HepG2 (cell line): Measurements from ENCODE around the gene FAM124A. TPM values are rescaled to one million over a fixed set of nuclear protein-coding genes. Genes with fewer than 3 reads are reported as not detected.

Source experiments
- ATAC-seq: fragments of 200-7000 bp; cut with Tn5 transposase; 3 replicates; pipeline ENCODE4 v1.9.1; 2020; ENCODE audit warnings: mild to moderate bottlenecking, moderate library complexity
- BruUV-seq: library from RNA; stranded (reverse); fragments of 400-500 nt; replicated peaks from 2 replicates; lab custom pipeline; 2021; lab: Mats Ljungman, UMichigan
- CTCF ChIA-PET: fragments of 300-600 bp; formaldehyde crosslinking; extraction: SDS; loops from one replicate; lab custom pipeline; 2021; ENCODE audit warnings: low total read pairs, inconsistent platforms, low intra/inter-chr PET ratio; lab: Yijun Ruan, JAX
- POLR2A ChIA-PET: fragments of 350-600 bp; sonication (Branson Sonifier 250); formaldehyde crosslinking; loops from one replicate; lab custom pipeline; 2020; ENCODE audit warnings: antibody characterized with exemption, inconsistent platforms; lab: Yijun Ruan, JAX
- DNase-seq: peaks from one replicate; pipeline ENCODE4 v3.0.0-alpha.2; 2015; ENCODE audit warnings: low spot score
- FAIRE-seq: peaks from 3 replicates; lab custom pipeline; 2011; peaks lifted over from hg19 to GRCh38; lab: Jason Lieb, UNC
- H2AFZ ChIP-seq: one replicate; pipeline ENCODE4 v1.6.1; 2011; ENCODE audit warnings: low read length, inconsistent platforms
- H3K27ac ChIP-seq: fragments of 300-600 bp; 3 replicates; pipeline ENCODE4 v1.8.0; 2011; ENCODE audit warnings: mixed run types, mild to moderate bottlenecking, mixed read lengths, low read length, inconsistent platforms; ENCODE audit not compliant: insufficient read depth; ENCODE audit errors: extremely low read length
- H3K27me3 ChIP-seq, 2 experiments: fragments of 200-600 bp in 1 of 2; 2 replicates in 1 of 2; 3 replicates in 1 of 2; pipeline versions ENCODE4 v1.6.0 to v1.8.0; 2011; ENCODE audit warnings: low read length in 2 of 2, mild to moderate bottlenecking in 2 of 2, moderate library complexity in 2 of 2, inconsistent platforms in 1 of 2; ENCODE audit not compliant: insufficient read depth in 2 of 2, control insufficient read depth in 1 of 2
- H3K36me3 ChIP-seq, 2 experiments: fragments of 200-600 bp in 1 of 2; replicated peaks in 1 of 2; 2 replicates in 1 of 2; 3 replicates in 1 of 2; pipeline versions ENCODE4 v1.5.1 to v1.8.0; 2011; ENCODE audit warnings: low read length in 2 of 2, inconsistent platforms in 1 of 2; ENCODE audit not compliant: insufficient read depth in 2 of 2, control insufficient read depth in 1 of 2
- H3K4me1 ChIP-seq: 2 replicates; pipeline ENCODE4 v1.5.1; 2012; ENCODE audit warnings: low read length, inconsistent platforms; ENCODE audit not compliant: insufficient read depth
- H3K4me2 ChIP-seq: 2 replicates; pipeline ENCODE4 v1.6.0; 2011; ENCODE audit warnings: low read depth, low read length, inconsistent platforms
- H3K4me3 ChIP-seq, 3 experiments: fragments of 200-600 bp in 1 of 3; sonication (generic), shearing (Covaris generic) in 1 of 3; replicated peaks in 1 of 3; 2 replicates each; pipeline ENCODE4 v1.5.1; 2011 to 2016; ENCODE audit warnings: low read length in 3 of 3, inconsistent platforms in 2 of 3, low read depth in 2 of 3, mild to moderate bottlenecking in 2 of 3, control low read depth in 1 of 3, mixed read lengths in 1 of 3; ENCODE audit not compliant: insufficient read depth in 1 of 3
- H3K79me2 ChIP-seq: one replicate; pipeline ENCODE4 v1.6.1; 2011; ENCODE audit warnings: low read length, inconsistent platforms; ENCODE audit not compliant: insufficient read depth
- H3K9ac ChIP-seq: 2 replicates; pipeline ENCODE4 v1.6.0; 2011; ENCODE audit warnings: mild to moderate bottlenecking, low read depth, low read length, inconsistent platforms; ENCODE audit not compliant: insufficient read depth
- H3K9me3 ChIP-seq: 2 replicates; pipeline ENCODE4 v1.5.1; 2012; ENCODE audit warnings: mild to moderate bottlenecking, low read length
- H4K20me1 ChIP-seq: 2 replicates; pipeline ENCODE4 v1.6.0; 2011; ENCODE audit warnings: inconsistent platforms, mild to moderate bottlenecking, low read length, moderate library complexity; ENCODE audit not compliant: insufficient read depth
- HDAC6 ChIP-seq: fragments of 200-600 bp; sonication (generic); IDR thresholded peaks from 2 replicates; pipeline ENCODE4 v1.7.0; 2017; ENCODE audit warnings: mild to moderate bottlenecking, antibody characterized with exemption, low read length, low read depth
- NPAS2 ChIP-seq: sonication (generic); formaldehyde crosslinking; IDR thresholded peaks from 2 replicates; pipeline ENCODE4 v1.8.0; 2022; ENCODE audit warnings: mild to moderate bottlenecking, missing genetic modification reagents, borderline replicate concordance
- RNF2 ChIP-seq: fragments of 450-650 bp; conservative IDR thresholded peaks from 2 replicates; pipeline ENCODE4 v1.6.1; 2016; ENCODE audit warnings: low read depth
- SNAI1 ChIP-seq: sonication (generic); formaldehyde crosslinking; IDR thresholded peaks from 2 replicates; pipeline ENCODE4 v1.5.0; 2020; ENCODE audit warnings: mild to moderate bottlenecking, missing genetic modification reagents, borderline replicate concordance
- ZBTB42 ChIP-seq: sonication (generic); formaldehyde crosslinking; IDR thresholded peaks from 2 replicates; pipeline ENCODE4 v1.5.0; 2020; ENCODE audit warnings: mild to moderate bottlenecking, missing genetic modification reagents
- ZNF263 ChIP-seq: sonication (generic); formaldehyde crosslinking; IDR thresholded peaks from 2 replicates; pipeline ENCODE4 v1.4.0; 2020; ENCODE audit warnings: missing genetic modification reagents
- ZNF569 ChIP-seq: sonication (generic); formaldehyde crosslinking; IDR thresholded peaks from 2 replicates; pipeline ENCODE4 v1.5.0; 2020; ENCODE audit warnings: mild to moderate bottlenecking, missing genetic modification reagents, moderate library complexity, borderline replicate concordance
- WGBS: methylation state at CpG from one replicate; pipeline ENCODE4 v1.1.6; 2017; ENCODE audit warnings: low lambda C conversion rate; 5-methylcytosine and 5-hydroxymethylcytosine counted together
- in situ Hi-C: cut with HindIII; loops from 2 replicates; pipeline ENCODE4 v1.10.0; 2017; ENCODE audit warnings: low pct_unique_long_range_greater_than_20kb; ENCODE audit not compliant: extremely low pct_ligation_motif_present
- intact Hi-C: fragments of 100-400 bp; cut with micrococcal nuclease; formaldehyde crosslinking; loops from one replicate; pipeline ENCODE4 v1.10.0; 2022; ENCODE audit not compliant: unreplicated experiment
- polyA plus RNA-seq, 8 experiments: library from polyadenylated mRNA; depleted of rRNA in 3 of 8; stranded (reverse) in 7 of 8; unstranded in 1 of 8; fragments of >200 nt; fragmentation: Illumina TruSeq in 4 of 8; extraction: Trizol in 4 of 8; gene quantifications; 2 replicates each; pipeline versions ENCODE4 v1.2.1 to v1.2.3, GENCODE V29; 2011 to 2016; ENCODE audit warnings: low read depth in 4 of 8, missing spikeins in 1 of 8, mixed read lengths in 1 of 8; ENCODE audit not compliant: insufficient read depth in 1 of 8
- total RNA-seq, 5 experiments: library from RNA; depleted of rRNA; stranded (reverse); fragments of >200 nt; fragmentation: Illumina TruSeq; extraction: Trizol; gene quantifications; 2 replicates each; pipeline ENCODE4 v1.2.3, GENCODE V29; 2016; ENCODE audit warnings: low read depth in 1 of 5
- TF ChIP-seq, protein P1 (sequence below): sonication (generic); formaldehyde crosslinking; IDR thresholded peaks from 2 replicates; pipeline ENCODE4 v1.8.0; 2022; ENCODE audit warnings: missing genetic modification reagents, mild to moderate bottlenecking, inconsistent platforms, borderline replicate concordance
- TF ChIP-seq, protein P2 (sequence below): sonication (generic); formaldehyde crosslinking; conservative IDR thresholded peaks from 2 replicates; pipeline ENCODE4 v1.4.0; 2020; ENCODE audit warnings: missing genetic modification reagents
- TF ChIP-seq, protein P3 (sequence below): sonication (generic); formaldehyde crosslinking; IDR thresholded peaks from 2 replicates; pipeline ENCODE4 v1.8.0; 2022; ENCODE audit warnings: mild to moderate bottlenecking, missing genetic modification reagents, borderline replicate concordance
- TF ChIP-seq, protein P4 (sequence below): fragments of 450-650 bp; IDR thresholded peaks from 2 replicates; pipeline ENCODE4 v1.6.1; 2016

The FAM124A gene
- total and polyA plus RNA-seq, 2 of the 13 experiments (the other 11 are each of a cell fraction or from before 2014, with no cell fraction given), result not detected

DNA sequence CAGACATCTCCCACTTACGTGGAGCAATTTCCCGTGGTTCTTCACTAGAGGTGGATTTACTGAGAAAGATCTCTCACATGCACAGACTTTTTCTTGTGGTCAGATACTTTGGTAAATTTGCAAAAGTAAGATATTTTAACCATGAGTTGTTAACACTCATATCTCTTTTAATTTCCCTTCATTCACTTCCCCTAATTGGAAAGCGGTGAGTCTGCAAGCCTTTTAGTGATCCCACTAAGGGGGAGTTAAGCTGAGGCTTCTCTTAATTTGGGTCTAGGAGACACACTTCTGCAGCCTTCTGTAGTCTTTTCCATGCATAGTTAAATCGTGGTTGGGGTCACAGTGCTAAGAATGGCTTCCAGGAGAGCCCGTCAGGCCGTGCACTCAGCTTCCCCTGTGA is 86.6 kb downstream of the FAM124A start (continued):
- TF ChIP-seq SNAI1 (no peak), RNF2 (no peak), ZBTB42 (CRISPR knock-in tag) (no peak)
- TF ChIP-seq, all 625 proteins: peak for 0

DNA sequence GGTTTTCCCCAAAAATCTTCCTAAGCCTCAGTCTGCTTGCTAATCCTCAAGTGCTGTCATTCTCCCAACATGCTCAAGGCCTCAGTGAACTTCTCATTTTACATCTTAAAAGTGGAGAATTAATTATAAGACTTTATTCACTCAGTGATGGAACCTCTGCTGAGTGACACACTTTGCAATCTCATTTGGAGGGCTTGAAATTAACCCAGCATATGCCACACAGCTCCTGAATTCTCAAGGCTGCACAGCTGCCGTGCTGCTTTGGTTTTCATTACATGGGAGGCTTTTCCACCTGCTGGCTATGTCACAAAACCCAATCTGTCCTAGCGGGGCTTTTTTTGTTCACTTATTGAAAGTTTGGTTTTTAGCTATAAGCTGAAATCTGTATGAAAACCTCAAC is 89.0 kb downstream of the FAM124A start:
- Histone ChIP-seq H3K9ac (no peak overlapping the region), H3K4me2 (no peak overlapping the region), H3K27me3 (peaks cover 0 to 13% of the 10 kb centered on the region in 2 experiments; a peak in 1 of 5 replicates), H2AFZ (no peak overlapping the region), H3K4me1 (no peaks in the 10 kb centered on the region), H3K36me3 (no peaks in the 10 kb centered on the region), H3K4me3 (no peak overlapping the region), H3K9me3 (no peaks in the 10 kb centered on the region), H3K79me2 (no peaks in the 10 kb centered on the region), H4K20me1 (no peaks in the 10 kb centered on the region), H3K27ac (no peak overlapping the region)
- WGBS, result 42% methylated on average over 2 of the region's 2 CpGs
- ATAC-seq (no peak), FAIRE-seq (no peak), DNase-seq (no peak)
- intact Hi-C loops, result no loop called here
- CTCF ChIA-PET, result no interaction called here
- POLR2A ChIA-PET, result no interaction called here
- no TSS peak for BruUV-seq
- in situ Hi-C loops, result no loop called here
- TF ChIP-seq ZNF569 (CRISPR knock-in tag), result no peak
- no peak for TF ChIP-seq HDAC6

DNA sequence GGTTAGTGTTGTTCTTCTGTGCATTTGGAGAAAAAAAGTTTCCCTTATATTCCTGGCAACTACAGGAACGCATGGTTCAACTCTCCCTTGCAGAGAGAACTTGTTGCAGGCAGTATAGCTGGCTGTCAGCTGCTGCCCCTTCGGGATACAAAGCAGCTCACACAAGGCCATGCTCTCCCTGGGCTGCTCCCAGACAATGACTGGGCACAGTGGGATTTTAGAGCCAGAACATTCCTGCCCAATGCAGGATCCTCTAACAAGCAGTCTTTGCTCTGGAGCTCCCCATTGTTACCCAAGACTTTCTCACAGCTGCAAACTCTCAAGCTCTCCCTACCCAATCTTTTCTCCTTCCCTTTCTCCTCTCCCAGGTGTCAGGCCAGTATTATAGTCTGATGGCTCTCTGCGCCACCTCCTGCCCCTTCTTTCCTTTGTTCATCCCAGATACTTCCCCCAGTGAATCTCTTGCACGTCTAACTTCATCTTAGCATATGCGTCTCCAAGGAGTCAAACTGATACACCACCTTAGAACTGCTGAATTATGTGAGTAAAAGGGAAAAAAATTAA is 89.8 kb downstream of the FAM124A start:
- H3K36me3 ChIP-seq, result no peaks in the 10 kb centered on the region
- BruUV-seq, result no TSS peak
- no peak overlapping the region for H2AFZ ChIP-seq
- H3K9me3 ChIP-seq, result no peaks in the 10 kb centered on the region
- H3K9ac ChIP-seq, result no peak overlapping the region
- intact Hi-C loops, result no loop called here
- DNase-seq (no peak), ATAC-seq (0 out of 3 replicates have a peak, but pooled peaks have one; percentile 41), FAIRE-seq (no peak)
- no peak overlapping the region for H3K27ac ChIP-seq
- CTCF ChIA-PET, result no interaction called here
- H3K4me3 ChIP-seq, result no peak overlapping the region
- peaks cover 0 to 13% of the 10 kb centered on the region in 2 experiments; a peak in 1 of 5 replicates for H3K27me3 ChIP-seq
- POLR2A ChIA-PET, result no interaction called here
- H4K20me1 ChIP-seq, result no peaks in the 10 kb centered on the region
- in situ Hi-C loops, result no loop called here
- no peaks in the 10 kb centered on the region for H3K4me1 ChIP-seq
- WGBS, result 58% methylated on average over 5 of the region's 5 CpGs
- no peak overlapping the region for H3K4me2 ChIP-seq
- H3K79me2 ChIP-seq, result no peaks in the 10 kb centered on the region
- TF ChIP-seq ZNF263 (CRISPR knock-in tag), result no peak
- TF ChIP-seq, protein P1, sequence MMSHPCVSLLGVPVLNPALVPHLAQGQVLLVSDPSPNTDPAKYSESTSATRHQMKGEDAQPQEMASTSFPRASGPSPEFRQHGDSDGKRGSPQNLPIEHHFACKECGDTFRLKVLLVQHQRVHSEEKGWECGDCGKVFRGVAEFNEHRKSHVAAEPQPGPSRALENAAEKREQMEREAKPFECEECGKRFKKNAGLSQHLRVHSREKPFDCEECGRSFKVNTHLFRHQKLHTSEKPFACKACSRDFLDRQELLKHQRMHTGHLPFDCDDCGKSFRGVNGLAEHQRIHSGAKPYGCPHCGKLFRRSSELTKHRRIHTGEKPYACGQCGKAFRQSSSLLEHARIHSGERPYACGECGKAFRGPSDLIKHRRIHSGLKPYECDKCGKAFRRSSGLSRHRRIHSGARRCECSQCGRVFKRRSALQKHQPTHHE (CRISPR knock-in tag), result no peak
- TF ChIP-seq NPAS2 (CRISPR knock-in tag), result no peak
- TF ChIP-seq, protein P2, sequence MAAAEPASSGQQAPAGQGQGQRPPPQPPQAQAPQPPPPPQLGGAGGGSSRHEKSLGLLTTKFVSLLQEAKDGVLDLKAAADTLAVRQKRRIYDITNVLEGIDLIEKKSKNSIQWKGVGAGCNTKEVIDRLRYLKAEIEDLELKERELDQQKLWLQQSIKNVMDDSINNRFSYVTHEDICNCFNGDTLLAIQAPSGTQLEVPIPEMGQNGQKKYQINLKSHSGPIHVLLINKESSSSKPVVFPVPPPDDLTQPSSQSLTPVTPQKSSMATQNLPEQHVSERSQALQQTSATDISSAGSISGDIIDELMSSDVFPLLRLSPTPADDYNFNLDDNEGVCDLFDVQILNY, result no peak
- TF ChIP-seq, protein P3, sequence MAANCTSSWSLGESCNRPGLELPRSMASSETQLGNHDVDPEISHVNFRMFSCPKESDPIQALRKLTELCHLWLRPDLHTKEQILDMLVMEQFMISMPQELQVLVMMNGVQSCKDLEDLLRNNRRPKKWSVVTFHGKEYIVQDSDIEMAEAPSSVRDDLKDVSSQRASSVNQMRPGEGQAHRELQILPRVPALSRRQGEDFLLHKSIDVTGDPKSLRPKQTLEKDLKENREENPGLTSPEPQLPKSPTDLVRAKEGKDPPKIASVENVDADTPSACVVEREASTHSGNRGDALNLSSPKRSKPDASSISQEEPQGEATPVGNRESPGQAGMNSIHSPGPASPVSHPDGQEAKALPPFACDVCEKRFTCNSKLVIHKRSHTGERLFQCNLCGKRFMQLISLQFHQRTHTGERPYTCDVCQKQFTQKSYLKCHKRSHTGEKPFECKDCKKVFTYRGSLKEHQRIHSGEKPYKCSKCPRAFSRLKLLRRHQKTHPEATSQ (CRISPR knock-in tag), result no peak
- TF ChIP-seq, protein P4, sequence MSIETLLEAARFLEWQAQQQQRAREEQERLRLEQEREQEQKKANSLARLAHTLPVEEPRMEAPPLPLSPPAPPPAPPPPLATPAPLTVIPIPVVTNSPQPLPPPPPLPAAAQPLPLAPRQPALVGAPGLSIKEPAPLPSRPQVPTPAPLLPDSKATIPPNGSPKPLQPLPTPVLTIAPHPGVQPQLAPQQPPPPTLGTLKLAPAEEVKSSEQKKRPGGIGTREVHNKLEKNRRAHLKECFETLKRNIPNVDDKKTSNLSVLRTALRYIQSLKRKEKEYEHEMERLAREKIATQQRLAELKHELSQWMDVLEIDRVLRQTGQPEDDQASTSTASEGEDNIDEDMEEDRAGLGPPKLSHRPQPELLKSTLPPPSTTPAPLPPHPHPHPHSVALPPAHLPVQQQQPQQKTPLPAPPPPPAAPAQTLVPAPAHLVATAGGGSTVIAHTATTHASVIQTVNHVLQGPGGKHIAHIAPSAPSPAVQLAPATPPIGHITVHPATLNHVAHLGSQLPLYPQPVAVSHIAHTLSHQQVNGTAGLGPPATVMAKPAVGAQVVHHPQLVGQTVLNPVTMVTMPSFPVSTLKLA, result no peak
